ENCODE data around the gene RASA3. TPM values are rescaled to one million over a fixed set of nuclear protein-coding genes. Genes with fewer than 3 reads are reported as not detected.

The RASA3 gene
- total RNA-seq, 1 experiment from 2014 or later, result 22.8 TPM

DNA sequence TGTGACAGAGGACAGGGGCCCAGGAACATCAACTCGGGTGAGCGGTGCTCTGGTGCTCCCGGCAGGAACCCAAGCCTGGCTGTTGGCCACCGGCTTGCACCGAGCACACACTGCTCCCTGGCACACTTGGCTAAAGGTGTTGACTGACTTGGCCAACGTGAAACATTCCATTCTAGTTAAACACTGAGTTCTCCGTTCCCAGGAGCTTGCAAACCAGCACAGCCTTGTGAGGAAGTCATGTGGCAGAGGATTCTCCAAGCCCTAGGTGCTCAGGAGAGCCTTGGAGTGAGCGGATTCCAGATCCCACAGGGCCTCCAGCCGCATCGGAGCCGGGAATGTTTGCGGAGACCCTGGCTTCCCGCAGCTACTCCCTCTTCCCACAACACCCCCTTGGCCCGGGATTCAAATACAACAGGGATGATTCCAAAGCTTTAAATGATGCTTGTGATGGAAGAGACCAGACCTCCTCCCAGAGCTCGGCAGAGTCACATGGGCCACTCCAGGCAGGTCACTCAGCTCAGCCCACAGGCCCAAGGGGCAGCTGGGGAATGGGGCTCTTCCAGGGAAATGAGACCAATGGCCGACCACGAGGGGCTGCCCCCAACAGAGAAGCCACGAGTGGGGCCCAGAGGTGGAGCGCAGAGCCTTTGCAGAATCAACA is 161.5 kb downstream of the RASA3 start:
- no peak for DNase-seq (ENCODE audit: low read depth)

DNA sequence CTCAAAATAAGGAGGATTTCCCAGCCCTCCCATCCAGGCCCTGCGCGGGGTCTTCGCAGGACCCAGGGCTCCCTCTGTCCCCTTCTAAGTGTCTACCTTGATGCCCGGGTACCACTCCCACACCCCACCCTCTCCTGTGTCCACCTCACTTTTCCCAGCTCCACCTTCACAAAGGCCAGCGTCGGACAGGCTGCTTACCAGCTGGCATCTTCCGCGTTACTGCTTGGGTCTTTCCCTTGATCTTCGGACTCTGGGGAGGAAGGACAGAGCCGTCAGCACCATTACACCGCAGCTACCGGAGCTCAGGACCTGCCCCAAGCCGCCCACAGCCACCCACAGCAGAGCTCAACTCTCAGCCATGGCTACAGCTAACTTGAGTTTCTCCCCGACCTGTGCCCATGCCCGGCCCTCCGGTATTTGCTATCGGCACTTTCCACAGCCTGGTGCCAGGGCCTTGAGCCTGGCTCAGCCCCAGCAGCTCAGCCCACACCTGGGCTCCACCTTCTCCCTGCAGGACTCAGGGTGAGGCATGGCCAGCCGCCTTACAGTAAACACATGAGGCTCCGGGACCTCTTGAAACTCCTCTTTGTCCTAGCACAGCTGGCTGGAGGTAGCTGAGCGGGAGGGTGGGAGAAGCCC is 162.3 kb downstream of the RASA3 start:
- no peak for DNase-seq (ENCODE audit: low read depth)

DNA sequence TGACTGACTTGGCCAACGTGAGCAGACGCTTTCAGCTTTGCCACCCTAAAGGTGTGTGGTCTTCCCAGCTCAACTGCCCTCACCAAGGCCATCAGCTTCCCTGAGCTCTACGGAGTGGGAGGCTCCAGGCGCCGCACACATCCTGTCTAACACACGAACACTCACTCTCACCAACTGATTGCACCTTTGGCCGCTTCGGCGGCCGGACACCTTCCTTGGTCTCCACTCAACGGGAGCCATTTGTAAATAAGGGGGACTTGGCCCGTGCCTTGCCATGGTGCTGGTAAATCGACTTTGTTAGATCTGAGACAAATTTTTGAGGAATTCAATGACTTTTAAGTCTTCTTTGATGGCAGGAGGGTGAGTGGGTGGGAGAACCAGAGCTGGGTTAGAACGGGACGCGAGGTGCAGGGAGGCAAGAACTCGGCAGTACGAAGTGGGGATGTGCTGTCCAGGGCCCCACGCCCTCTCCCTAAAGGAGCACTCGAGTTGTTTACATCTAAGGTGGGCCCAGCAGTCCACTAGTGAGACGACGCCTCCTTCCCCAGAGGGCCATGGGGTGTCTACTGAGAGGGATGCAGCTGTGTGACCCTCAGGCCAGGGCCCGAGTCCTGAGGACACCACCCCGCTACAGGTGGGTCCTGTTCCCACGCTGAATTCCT is 163.0 kb downstream of the RASA3 start:
- no peak for DNase-seq (ENCODE audit: low read depth)

DNA sequence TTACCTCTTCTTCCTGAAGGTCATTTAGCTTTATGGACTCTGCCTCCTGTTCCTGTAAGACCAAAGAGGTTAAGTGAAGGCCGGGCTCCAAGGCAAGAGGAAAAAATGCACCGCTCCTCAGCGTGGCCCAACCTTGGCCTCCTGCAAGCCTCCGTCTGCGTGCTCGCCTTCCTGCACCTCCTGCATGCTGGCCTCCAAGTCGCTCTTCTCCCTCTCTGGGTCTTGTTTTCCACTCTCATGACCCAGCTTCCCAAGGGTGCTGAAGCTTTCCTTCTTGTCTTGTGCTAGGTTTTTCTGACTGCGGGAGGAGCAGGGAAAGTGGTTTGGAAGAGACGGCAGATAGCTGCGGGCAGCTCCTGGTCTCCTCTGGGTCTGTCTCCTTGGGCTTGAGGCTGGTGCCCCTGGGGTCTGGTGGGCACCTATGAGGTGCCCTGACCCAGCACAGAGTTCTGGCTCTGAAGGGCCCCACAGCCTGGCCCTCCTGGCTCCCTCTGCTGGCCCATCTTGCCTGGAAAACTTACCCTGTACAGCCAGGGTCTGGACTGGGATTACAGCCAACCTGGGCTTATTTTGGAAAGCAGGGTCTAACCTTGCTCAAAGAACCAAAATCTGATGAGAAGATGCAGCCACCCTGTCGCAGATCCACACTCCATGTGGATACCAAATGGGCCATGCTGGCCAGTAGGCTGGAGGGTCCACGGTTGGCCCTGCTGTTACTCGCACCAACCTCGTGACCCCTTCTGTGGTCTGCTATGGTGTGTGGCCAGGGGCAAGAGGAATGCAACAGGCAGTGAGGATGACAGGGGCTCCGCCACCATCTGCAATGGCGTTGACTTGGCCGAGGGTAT is 163.7 kb downstream of the RASA3 start:
- no peak for DNase-seq (ENCODE audit: low read depth)

DNA sequence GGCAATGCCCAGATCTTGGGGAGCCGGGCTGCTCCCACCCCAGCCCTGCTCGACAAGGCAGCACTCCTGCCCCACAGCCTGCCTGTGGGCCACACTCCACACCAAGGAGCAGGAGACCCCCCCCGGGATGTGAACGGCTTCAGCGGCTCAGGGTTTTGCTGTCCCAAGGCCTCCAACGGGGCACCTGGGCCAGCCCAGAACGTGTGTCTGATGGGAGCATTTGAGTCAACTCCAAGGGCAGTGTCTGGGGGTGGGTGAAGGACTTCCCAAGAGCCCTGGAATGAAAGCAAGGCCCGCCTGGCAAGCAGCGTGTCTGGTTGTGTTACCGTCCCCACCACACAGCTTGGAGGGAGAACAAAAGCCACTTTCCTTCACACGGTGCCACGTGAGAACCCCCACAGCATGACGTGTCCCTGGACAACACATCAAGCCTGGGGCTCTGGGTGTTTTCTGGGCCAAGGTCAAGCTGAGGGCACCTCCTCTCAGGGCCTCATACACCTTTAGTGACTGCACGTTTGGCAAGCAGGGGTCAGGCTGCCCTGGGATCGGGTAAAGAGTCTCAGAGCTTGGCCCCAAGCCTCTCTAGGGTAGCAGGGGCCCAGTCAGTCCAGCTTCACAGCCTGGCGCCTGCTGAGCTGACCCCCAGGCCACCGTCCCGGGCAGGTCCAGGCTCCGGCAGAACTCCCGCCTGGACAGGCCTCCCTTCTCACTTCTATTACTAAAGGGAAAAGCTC is 164.5 kb downstream of the RASA3 start:
- no peak for DNase-seq (ENCODE audit: low read depth)

DNA sequence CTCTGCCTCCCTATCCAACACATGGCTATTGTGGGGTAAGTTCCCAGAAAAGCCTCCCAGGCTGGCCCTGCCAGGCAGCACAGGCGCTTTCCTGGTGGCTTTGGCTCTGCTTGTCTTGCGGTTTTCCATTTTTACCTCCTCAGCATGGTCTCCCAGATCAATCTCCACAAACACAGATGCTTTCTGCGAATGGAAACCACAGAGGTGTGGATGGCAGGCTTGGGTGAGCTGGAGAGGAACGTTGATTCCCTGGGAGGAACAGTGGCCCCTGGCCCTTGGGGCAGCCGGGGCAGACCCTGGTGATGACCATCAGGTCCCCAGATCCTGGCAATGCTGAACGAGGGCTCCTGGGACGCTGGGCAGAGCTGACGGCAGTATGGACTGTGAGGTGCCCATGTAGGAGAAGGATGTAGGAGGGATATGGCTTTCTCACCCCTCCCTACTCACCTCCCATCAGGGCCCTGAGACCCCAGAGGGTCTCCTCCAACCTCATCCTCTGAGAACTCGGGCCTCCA is 165.2 kb downstream of the RASA3 start:
- DNase-seq (ENCODE audit: low read depth), result no peak

DNA sequence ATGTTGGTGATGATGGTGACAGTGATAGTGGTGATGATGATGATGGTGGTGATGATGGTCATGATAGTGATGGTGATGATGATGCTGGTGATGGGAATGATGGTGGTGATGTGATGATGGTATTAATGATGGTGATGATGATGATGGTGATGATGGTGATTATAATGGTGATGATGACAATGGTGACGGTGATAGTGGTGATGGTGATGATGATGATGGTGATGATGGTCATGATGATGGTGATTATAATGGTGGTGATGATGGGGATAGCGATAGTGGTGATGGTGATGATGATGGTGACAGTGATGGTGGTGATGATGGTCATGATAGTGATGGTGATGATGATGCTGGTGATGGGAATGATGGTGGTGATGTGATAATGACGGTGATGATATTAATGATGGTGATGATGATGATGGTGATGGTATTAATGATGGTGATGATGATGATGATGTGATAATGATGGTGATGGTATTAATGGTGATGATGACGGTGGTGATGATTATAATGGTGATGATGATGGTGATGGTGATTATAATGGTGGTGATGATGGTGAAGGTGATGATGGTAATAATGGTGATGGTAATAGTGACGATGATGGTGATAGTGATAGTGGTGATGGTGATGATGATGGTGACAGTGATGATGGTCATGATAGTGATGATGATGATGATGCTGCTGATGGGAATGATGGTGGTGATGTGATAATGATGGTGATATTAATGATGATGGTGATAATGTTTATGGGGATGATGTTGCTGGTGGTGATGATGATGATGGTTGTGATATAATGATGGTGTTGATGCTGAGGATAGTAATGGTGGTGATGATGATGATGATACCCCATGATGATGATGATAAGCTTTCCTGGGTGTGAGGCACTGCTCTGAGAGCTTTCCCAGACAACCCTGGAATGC is 166.2 kb downstream of the RASA3 start:
- DNase-seq (ENCODE audit: low read depth), result no peak

DNA sequence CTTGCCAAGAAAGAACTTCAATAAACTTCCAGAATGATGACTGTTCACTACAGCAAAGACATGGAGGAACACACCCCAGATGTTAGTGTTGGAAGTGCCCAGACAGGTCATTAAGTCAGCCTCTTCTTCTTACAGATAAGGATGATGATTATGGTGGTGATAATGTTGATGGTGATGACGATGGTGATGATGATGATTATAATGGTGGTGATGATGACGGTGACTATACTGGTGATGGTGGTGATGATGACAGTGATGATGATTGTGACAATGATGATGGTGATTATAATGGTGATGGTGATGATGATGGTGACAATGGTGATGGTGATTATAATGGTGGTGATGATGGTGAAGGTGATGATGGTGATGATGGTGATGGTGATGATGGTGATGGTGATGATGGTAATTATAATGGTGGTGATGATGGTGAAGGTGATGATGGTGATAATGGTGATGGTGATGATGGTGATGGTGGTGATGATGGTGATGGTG is 167.0 kb downstream of the RASA3 start:
- DNase-seq (ENCODE audit: low read depth), result no peak

DNA sequence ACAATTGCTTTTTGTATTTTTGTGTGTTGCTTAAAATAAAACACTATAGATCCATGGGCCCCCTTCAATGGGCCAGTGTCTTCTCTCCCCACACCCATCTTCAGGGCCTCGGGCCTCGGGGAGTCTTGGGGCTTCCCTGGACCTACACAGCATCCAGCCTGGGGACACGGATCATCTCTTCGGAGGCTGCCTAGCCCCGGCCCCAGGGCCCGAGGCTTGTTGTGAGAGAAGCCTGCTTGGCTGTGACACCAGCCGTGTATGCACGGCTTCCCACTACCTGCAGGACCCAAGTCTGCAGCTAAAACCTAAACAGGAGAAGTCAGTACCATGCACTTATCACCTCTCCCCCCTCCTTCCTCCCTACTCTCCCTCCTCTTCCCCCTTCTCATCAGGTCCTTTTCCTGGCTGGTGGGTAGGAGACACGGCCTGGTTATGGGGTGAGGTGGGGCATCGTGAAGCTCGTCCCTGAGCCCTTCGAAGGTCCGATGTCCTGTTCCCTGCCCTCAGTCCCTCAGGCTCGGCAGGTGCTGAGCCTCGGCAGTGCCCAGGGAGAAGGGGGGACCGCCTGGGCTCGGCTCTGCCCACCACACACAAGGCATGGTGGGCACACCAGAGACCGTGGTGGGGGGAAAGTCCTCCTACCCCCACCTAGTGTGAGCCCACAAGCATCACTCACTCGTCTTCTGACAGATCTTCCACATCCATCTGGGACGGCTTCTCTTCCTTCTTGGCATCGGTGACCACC is 168.0 kb downstream of the RASA3 start:
- no peak for DNase-seq (ENCODE audit: low read depth)

DNA sequence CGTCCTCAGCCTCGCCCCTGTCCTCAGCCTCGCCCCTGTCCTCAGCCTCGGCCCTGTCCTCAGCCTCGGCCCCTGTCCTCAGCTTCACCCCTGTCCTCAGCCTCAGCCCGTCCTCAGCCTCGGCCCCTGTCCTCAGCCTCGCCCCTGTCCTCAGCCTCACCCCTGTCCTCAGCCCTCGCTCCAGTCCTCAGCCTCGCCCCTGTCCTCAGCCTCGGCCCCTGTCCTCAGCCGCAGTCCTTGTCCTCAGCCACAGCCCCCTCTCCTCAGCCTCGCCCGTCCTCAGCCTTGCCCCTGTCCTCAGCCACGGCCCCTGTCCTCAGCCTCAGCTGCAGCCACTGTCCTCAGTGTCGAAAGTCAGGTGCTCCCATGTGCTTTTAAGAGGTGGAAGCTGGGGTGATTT is 169.0 kb downstream of the RASA3 start:
- DNase-seq (ENCODE audit: low read depth), result no peak

DNA sequence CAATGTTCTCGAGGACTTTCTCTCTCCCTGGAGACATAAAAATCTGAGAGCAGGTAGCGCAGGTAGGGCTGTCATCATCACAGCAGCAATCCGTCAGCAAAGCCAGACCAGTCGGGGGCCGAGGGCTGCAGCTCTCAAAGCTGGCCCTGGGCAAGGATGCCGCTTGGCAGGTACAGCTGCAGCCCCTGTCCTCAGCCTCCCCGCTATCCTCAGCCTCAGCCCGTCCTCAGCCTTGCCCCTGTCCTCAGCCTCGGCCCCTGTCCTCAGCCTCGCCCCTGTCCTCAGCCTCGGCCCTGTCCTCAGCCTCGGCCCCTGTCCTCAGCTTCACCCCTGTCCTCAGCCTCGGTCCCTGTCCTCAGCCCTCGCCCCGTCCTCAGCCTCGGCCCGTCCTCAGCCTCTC is 169.4 kb downstream of the RASA3 start:
- DNase-seq (ENCODE audit: low read depth), result no peak

DNA sequence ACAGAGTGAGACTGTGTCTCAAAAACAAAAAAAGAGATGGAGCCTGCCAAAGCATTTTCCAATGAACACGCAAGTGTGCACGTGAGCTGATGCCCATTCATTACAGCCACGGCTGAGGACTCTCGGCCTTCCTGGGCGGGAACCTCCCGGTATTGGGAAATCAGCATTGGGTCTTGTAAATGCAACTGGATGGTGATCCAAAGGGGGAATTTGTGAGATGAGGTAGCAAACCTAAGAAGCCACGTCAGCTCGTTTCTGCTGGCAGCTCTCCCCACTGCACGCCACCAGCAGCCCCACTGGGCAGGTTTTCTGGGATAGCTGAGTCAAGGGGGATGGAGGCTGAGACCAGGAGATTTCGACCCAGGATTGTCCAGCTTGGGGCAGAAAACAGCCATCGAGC is 170.0 kb downstream of the RASA3 start:
- no peak for DNase-seq (ENCODE audit: low read depth)

DNA sequence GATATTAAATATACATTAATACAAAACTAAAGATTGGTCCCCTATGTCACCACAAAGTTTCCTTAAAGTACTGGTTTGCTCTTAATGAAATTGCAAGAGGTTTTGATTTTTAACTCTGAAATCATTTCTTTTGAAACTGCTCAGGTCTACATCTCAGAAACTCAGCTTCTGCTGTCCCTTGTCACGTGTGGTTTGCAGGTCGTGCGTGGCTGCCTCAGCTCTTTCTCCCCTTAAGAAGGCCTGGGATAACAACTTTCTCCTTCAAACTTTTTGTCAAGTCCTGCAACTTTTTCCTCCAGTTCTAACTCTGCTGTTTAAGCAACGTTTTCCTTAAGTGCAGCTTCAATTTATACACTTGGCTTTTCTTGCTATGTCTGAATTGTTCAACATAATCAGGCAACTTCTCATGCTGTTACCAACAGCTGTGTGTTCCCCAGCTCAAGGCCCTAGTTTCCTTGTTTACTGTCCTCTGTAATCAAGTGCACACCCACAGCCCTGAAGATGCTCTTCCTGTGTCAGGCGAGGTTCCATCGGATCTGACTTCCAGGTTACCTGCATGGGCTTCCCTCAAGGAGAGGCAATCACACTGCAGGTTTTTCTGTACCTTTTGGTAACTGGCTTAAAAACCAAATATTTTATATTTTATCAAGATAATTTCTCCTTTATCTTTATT is 172.0 kb downstream of the RASA3 start:
- DNase-seq (ENCODE audit: low read depth), result no peak

DNA sequence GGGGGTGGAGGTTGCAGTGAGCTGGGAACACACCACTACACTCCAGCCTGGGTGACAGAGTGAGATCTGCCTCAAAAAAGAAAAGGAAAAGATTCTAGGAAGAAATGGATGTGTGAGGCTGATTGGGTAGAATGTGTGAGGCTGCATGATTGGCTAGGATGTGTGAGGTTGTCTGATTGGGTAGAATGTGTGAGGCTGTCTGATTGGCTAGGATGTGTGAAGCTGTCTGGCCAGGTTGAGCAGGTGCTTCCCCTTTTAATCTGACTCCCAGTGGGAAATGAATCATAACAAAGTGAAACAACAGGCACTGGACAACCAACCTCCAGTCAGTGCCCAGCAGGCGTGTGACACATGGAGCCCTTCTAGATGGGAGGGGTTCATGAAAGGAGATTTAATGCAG is 173.2 kb downstream of the RASA3 start:
- DNase-seq (ENCODE audit: low read depth), result peak; percentile 27

DNA sequence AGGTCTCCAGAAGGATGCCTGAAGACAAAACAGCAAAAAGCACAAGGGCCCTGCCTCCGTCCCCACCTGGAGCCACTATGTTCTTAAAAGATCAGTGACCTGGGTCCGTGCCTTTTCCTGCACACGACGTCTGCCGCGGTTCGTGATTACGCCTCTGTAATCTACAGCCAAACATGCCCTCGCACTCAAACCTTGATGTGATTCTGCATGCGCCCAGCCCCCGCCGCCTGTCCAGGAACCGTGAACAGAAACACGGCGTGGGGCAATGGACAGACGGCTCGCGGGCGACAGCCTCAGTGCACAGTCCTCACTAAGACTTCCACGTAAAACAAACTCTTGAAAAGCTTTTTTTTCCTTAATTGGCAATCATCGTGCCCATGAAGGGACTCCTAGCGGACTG is 174.1 kb downstream of the RASA3 start:
- no peak for DNase-seq (ENCODE audit: low read depth)

DNA sequence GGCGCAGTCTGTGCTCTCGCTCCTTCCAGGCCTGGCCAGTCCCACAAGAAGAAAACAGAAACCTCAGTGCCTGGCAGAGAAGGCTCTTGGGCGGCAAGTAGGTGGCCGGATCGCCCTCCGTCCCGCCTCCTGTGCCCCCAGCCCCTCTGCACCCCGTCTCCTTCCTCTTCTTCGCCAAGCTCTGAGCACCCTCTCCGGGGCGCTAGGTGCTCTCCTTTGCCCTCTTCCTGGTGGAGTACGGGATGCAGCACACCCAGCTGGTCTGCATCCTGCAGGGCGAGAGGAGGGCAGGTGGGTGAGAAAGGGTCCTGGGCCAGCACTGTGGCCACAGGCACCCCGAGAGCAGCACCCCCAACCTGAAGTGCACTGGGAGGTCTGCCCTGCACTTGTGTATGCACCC is 175.9 kb downstream of the RASA3 start:
- no peak for DNase-seq (ENCODE audit: low read depth)

DNA sequence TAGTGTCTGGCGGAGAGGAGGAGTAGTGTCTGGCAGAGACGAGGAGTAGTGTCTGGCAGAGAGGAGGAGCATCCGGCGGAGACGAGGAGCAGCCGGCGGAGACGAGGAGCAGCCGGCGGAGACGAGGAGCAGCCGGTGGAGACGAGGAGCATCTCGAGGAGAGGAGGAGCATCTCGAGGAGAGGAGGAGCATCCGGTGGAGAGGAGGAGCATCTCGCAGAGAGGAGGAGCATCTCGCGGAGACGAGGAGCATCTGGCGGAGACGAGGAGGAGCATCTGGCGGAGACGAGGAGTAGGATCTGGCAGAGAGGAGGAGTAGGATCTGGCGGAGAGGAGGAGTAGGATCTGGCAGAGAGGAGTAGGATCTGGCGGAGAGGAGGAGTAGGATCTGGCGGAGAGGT is 176.7 kb downstream of the RASA3 start:
- DNase-seq (ENCODE audit: low read depth), result no peak

DNA sequence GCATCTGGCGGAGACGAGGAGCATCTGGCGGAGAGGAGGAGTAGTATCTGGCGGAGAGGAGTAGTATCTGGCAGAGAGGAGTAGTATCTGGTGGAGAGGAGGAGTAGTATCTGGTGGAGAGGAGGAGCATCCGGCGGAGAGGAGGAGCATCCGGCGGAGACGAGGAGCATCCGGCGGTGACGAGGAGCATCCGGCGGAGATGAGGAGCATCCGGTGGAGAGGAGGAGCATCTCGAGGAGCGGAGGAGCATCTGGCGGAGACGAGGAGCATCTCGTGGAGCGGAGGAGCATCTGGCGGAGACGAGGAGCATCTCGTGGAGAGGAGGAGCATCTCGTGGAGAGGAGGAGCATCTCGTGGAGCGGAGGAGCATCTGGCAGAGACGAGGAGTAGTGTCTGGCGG is 177.2 kb downstream of the RASA3 start:
- DNase-seq (ENCODE audit: low read depth), result no peak
